ENCODE measurements around the gene HIVEP1.

- TF ChIP-seq CTCF (IDR thresholded peaks at IDR 0.05; ENCODE audit: low read depth, low read length) (no peak), EZH2phosphoT487 (IDR thresholded peaks at IDR 0.05; ENCODE audit: low read depth) (no peak)
Observed at GRCh38 chr6:12165722-12166280, 153.7 kb downstream of the HIVEP1 start.
